Suprapubic skin (tissue), 4 donors: ENCODE data around the gene PHETA2. TPM values are rescaled to one million over a fixed set of nuclear protein-coding genes. Genes with fewer than 3 reads are reported as not detected.
A peak's percentile ranks its signal among the peaks of the same experiment; 100 is the strongest.

Source experiments
- DNase-seq, 2 donors: peaks; one replicate each; pipeline ENCODE4 v3.0.0-alpha.2; 2019; ENCODE audit warnings: low spot score in 2 of 2
- H3K27ac ChIP-seq: fragments of 200-600 bp; sonication (generic); one replicate; pipeline ENCODE4 v1.5.1; 2019
- H3K27me3 ChIP-seq: fragments of 200-600 bp; sonication (generic); one replicate; pipeline ENCODE4 v1.5.1; 2019
- H3K36me3 ChIP-seq: fragments of 200-600 bp; sonication (generic); one replicate; pipeline ENCODE4 v1.5.1; 2019
- H3K4me1 ChIP-seq: fragments of 200-600 bp; sonication (generic); one replicate; pipeline ENCODE4 v1.5.1; 2019
- H3K4me3 ChIP-seq: fragments of 200-600 bp; sonication (generic); one replicate; pipeline ENCODE4 v1.5.1; 2019; ENCODE audit warnings: mild to moderate bottlenecking
- H3K9me3 ChIP-seq: fragments of 200-600 bp; sonication (generic); one replicate; pipeline ENCODE4 v1.5.1; 2019
- EP300 ChIP-seq: sonication (generic); formaldehyde crosslinking; IDR thresholded peaks from one replicate; pipeline ENCODE4 v1.6.1; 2017; ENCODE audit warnings: antibody characterized with exemption
- POLR2A ChIP-seq, 2 donors: fragments of 450-650 bp; IDR thresholded peaks; one replicate each; pipeline ENCODE4 v1.6.1; 2017; ENCODE audit warnings: antibody characterized with exemption in 2 of 2, mild to moderate bottlenecking in 2 of 2, moderate library complexity in 2 of 2
- POLR2AphosphoS5 ChIP-seq, 3 donors: sonication (generic); formaldehyde crosslinking; IDR thresholded peaks; one replicate each; pipeline ENCODE4 v1.6.1; 2017; ENCODE audit warnings: antibody characterized with exemption in 3 of 3
- WGBS: methylation state at CpG from one replicate; pipeline ENCODE4 v1.1.5; 2018; 5-methylcytosine and 5-hydroxymethylcytosine counted together
- total RNA-seq, 4 donors: library from RNA; depleted of rRNA; stranded (reverse); fragments of >200 nt; gene quantifications; one replicate each; pipeline ENCODE4 v1.1.0, GENCODE V29; 2016
- TF ChIP-seq, protein P1 (sequence below), 2 donors: fragments of 200-600 bp in 1 of 2; fragments of 450-650 bp in 1 of 2; sonication (generic) in 1 of 2; IDR thresholded peaks; one replicate each; pipeline ENCODE4 v1.5.1; 2016 to 2019; ENCODE audit warnings: antibody characterized with exemption in 2 of 2, mild to moderate bottlenecking in 1 of 2, moderate library complexity in 1 of 2

PHETA2 gene, protein sequence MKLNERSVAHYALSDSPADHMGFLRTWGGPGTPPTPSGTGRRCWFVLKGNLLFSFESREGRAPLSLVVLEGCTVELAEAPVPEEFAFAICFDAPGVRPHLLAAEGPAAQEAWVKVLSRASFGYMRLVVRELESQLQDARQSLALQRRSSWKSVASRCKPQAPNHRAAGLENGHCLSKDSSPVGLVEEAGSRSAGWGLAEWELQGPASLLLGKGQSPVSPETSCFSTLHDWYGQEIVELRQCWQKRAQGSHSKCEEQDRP
- 10 to 100 TPM in 1 of 4 donors, 1 to 10 TPM in 3; 7.1 to 11.4 (median 8.0) TPM for total RNA-seq

DNA sequence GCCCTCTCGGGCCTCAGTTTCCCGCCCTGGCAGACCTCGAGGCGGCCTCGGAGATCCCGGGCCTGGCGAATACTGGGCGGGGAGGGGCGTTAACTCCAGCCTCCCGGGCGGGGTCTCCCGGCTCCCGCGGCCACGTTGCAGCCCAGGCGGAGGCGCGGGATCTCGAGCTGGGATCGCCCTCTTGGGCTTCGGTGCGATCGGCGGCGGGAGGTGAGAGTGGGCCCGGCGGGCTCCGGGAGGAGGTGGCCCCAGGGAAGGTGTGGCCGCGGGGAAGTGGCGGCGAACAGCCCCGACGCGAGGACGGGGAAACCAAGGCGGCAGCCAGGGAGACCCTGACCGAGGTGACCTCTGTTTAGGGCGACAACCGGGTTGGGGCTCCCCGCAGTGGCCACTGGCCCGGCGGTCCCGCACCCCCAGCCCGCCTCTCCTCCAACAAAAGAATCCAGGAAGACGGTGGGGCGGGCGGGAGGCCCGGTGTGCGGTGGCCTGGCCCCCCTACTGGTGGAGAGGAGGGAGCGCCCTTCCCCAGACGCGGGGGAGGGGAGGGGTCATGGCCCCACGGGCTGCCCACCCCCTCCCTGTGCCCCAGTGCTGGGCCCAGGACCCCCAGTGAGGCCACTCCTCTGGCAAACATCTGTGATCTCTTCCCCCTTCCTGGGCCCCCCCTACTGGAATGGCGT, at the start of gene PHETA2:
TSS of gene PHETA2 (plus strand) at position 117 of the 680 bp plus-strand sequence. CDS start 3,046 bp downstream, outside the sequence.
- Histone ChIP-seq H3K36me3 (peaks cover 9% of the 10 kb centered on the region), H3K9me3 (no peaks in the 10 kb centered on the region), H3K4me3 (peak within 1 kb of the TSS; percentile 69), H3K27ac (peak within 1 kb of the TSS; percentile 87), H3K4me1 (peaks cover 61% of the 10 kb centered on the region), H3K27me3 (no peaks in the 10 kb centered on the region)
- peak; percentile 80 to 82 for DNase-seq
- under 1% methylated on average over 37 of the region's 55 CpGs for WGBS
- TF ChIP-seq POLR2AphosphoS5 (IDR thresholded peaks at IDR 0.05), result no peak
- TF ChIP-seq EP300, result no peak
- TF ChIP-seq POLR2A (IDR thresholded peaks at IDR 0.05), result no peak
- TF ChIP-seq, protein P1, sequence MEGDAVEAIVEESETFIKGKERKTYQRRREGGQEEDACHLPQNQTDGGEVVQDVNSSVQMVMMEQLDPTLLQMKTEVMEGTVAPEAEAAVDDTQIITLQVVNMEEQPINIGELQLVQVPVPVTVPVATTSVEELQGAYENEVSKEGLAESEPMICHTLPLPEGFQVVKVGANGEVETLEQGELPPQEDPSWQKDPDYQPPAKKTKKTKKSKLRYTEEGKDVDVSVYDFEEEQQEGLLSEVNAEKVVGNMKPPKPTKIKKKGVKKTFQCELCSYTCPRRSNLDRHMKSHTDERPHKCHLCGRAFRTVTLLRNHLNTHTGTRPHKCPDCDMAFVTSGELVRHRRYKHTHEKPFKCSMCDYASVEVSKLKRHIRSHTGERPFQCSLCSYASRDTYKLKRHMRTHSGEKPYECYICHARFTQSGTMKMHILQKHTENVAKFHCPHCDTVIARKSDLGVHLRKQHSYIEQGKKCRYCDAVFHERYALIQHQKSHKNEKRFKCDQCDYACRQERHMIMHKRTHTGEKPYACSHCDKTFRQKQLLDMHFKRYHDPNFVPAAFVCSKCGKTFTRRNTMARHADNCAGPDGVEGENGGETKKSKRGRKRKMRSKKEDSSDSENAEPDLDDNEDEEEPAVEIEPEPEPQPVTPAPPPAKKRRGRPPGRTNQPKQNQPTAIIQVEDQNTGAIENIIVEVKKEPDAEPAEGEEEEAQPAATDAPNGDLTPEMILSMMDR (IDR thresholded peaks at IDR 0.05), result peak; percentile 30 to 41

DNA sequence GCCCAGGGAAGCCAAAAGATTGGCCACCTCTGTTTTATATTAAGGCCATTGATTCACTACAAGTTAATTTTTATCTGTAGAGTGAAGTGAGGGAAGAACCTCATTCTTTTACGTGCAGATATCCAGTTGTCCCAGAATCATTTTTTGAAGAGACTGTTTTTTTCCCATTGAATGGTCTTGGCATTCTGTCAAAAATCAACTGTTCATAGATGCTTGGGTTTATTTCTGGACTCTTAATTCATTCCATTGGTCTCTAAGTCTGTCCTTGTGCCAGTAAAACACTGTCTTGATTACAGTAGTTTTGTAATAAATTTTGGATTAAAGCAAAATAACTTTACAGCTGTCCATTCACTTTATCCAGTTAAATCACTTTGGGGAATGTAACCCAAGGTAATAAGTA, 48.6 kb upstream of the PHETA2 start:
- no peaks in the 10 kb centered on the region for H3K27me3 ChIP-seq
- no peak for DNase-seq
- no peak for TF ChIP-seq EP300
- TF ChIP-seq POLR2AphosphoS5 (IDR thresholded peaks at IDR 0.05), result no peak
- no peak for TF ChIP-seq POLR2A (IDR thresholded peaks at IDR 0.05)

DNA sequence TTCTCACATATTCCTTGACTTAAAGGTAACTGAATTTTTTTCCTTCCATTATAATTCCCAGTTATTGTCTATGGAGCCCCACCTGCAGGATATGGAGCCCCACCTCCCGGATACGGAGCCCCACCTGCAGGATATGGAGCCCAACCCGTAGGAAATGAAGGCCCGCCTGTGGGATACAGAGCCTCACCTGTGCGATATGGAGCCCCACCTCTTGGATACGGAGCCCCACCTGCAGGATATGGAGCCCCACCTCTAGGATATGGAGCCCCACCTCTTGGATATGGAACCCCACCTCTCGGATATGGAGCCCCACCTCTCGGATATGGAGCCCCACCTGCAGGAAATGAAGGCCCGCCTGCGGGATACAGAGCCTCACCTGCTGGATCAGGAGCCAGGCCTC, 47.3 kb upstream of the PHETA2 start:
- 90% methylated on average over 10 of the region's 10 CpGs for WGBS
- no peak for DNase-seq
- no peak for TF ChIP-seq EP300
- TF ChIP-seq POLR2AphosphoS5 (IDR thresholded peaks at IDR 0.05), result no peak
- TF ChIP-seq POLR2A (IDR thresholded peaks at IDR 0.05), result no peak
- TF ChIP-seq, protein P1 (IDR thresholded peaks at IDR 0.05), result no peak
- Histone ChIP-seq H3K27ac (no peak overlapping the region), H3K36me3 (no peaks in the 10 kb centered on the region), H3K9me3 (no peaks in the 10 kb centered on the region), H3K4me3 (no peak overlapping the region), H3K27me3 (no peaks in the 10 kb centered on the region), H3K4me1 (no peaks in the 10 kb centered on the region)

More for the DNA sequence above, 48.6 kb upstream of the PHETA2 start:
- Histone ChIP-seq H3K27ac (no peak overlapping the region), H3K4me3 (no peak overlapping the region), H3K9me3 (no peaks in the 10 kb centered on the region), H3K36me3 (no peaks in the 10 kb centered on the region), H3K4me1 (no peaks in the 10 kb centered on the region)
- 36% methylated on average over 1 of the region's 1 CpG for WGBS

DNA sequence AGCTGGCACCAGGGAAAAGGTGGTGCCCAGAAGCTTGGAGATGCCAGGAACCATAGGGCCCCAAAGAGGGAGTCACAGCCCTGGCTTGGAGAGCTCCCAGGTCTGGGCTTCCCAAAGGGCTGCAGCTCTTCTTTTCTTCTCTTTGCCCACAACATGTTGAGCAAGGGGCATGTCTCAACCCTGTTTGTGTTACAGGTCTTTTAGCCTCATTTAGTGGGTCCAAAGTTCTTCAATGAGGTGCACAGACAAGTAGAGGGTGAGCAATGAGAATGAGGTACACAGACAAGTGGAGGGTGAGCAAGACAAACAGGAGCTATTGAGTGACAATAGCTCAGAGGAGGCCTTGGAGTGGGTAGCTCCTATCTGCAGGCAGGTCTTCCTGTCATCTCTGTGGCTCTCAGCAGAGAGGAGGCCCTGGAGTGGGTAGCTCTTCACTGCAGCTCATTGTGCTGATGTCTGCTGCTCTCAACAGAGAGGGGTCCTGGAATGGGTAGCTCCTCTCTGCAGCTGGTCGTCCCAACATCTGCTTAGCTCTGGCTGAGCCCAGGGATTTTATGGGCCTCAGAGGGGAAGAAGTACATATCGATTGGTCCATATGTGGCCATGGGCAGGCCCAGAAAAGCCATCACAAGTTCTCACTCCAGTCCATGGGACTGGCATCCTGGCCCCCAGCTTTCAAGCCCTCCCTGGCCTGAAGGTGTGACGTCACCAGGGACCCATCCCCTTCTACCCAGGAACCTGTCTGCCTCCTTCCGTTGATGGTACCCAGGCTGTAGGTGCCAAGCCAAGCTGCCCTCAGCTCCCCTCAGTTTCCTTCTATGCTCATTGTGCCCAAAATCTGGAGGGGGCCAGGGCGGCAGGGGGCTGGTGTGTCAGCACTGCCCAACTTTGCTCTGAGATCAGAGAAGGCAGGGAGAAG, 40.5 kb upstream of the PHETA2 start:
- H3K36me3 ChIP-seq, result peaks cover 5% of the 10 kb centered on the region
- H3K27me3 ChIP-seq, result no peaks in the 10 kb centered on the region
- H3K4me3 ChIP-seq, result no peak overlapping the region
- DNase-seq, result no peak
- WGBS, result 99% methylated on average over 5 of the region's 5 CpGs
- TF ChIP-seq POLR2A (IDR thresholded peaks at IDR 0.05), result no peak
- H3K4me1 ChIP-seq, result no peaks in the 10 kb centered on the region
- no peak overlapping the region for H3K27ac ChIP-seq
- peaks cover 5% of the 10 kb centered on the region for H3K9me3 ChIP-seq

DNA sequence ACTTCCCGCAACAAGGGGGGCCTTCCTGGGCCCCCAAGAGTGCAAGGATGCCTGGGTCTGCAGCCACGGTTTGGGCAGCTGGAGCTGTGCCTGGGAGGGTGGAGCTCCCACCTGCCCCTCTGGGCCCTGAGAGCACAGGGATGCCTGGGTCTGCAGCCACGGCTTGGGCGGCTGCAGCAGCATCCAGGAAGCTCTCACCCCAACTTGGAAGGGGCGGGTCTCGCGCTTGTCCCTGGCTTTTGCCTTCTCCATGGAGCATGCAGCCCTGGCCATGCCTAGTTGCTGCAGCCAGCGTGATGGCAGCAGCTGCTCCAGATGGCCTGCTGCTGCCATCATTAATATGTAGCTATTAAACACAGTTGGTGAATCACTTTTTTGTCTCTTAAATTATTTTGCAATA, 38.8 kb upstream of the PHETA2 start:
- H3K36me3 ChIP-seq, result peaks cover 5% of the 10 kb centered on the region
- H3K27ac ChIP-seq, result no peak overlapping the region
- no peaks in the 10 kb centered on the region for H3K4me1 ChIP-seq
- peaks cover 5% of the 10 kb centered on the region for H3K9me3 ChIP-seq
- no peak for DNase-seq
- H3K27me3 ChIP-seq, result no peaks in the 10 kb centered on the region
- 90% methylated on average over 6 of the region's 8 CpGs for WGBS
- H3K4me3 ChIP-seq, result no peak overlapping the region
- TF ChIP-seq POLR2AphosphoS5 (IDR thresholded peaks at IDR 0.05) (no peak), EP300 (no peak), POLR2A (IDR thresholded peaks at IDR 0.05) (no peak)
- TF ChIP-seq, protein P1 (IDR thresholded peaks at IDR 0.05), result no peak
